Testis (tissue), 2 donors: ENCODE measurements around the gene RNU6-9.

ENCODE experiments used
- POLR2A ChIP-seq: fragments of 450-650 bp; IDR thresholded peaks from one replicate; pipeline ENCODE4 v1.6.1; 2017; ENCODE audit warnings: antibody characterized with exemption, mild to moderate bottlenecking, moderate library complexity
- TF ChIP-seq, protein P1 (sequence below), 3 experiments: fragments of 450-650 bp in 2 of 3; fragments of 200-600 bp in 1 of 3; sonication (generic) in 1 of 3; IDR thresholded peaks; one replicate each; pipeline ENCODE4 v1.5.1; 2016 to 2019; ENCODE audit warnings: antibody characterized with exemption in 3 of 3, mild to moderate bottlenecking in 2 of 3, moderate library complexity in 1 of 3

DNA sequence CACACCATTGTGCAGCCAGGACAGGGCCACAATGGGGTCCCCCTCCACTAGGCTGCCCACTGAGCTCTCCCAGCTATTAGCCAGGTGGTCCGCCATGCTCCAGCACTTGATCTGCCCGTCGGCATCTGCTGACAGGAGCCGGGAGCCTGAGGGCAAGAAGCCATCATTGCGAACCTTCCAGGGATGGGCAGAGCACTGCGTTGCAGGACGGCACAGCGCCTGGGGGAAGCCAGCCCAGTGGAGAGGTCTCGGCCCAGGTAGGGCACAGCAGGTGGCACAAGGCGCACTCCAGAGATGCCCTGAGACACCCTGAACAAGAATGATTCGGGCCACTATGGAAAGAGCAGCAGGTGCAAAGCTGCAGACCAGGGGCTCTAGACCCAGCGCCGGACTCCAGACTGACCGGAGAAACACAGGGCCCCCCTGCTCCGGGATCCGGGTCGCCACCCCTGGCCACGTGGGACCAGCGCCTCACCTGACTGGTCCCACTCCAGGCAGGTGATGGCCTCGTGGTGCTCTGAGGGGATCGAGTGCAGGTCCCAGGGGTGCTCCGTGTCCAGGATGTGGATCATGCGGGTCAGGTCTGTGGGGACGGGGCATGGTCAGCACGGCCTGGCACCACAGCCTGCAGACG lies 3.5 kb upstream of the RNU6-9 start:
- TF ChIP-seq, protein P1, sequence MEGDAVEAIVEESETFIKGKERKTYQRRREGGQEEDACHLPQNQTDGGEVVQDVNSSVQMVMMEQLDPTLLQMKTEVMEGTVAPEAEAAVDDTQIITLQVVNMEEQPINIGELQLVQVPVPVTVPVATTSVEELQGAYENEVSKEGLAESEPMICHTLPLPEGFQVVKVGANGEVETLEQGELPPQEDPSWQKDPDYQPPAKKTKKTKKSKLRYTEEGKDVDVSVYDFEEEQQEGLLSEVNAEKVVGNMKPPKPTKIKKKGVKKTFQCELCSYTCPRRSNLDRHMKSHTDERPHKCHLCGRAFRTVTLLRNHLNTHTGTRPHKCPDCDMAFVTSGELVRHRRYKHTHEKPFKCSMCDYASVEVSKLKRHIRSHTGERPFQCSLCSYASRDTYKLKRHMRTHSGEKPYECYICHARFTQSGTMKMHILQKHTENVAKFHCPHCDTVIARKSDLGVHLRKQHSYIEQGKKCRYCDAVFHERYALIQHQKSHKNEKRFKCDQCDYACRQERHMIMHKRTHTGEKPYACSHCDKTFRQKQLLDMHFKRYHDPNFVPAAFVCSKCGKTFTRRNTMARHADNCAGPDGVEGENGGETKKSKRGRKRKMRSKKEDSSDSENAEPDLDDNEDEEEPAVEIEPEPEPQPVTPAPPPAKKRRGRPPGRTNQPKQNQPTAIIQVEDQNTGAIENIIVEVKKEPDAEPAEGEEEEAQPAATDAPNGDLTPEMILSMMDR (IDR thresholded peaks at IDR 0.05), result no peak
- TF ChIP-seq POLR2A, result no peak
